GM21515 (cell line): Measurements from ENCODE around the gene CCDC86.

Experiments used
- ATAC-seq: cut with Tn5 transposase; IDR thresholded peaks from one replicate; pipeline ENCODE4 v1.9.1; 2021; ENCODE audit not compliant: unreplicated experiment

The CCDC86 gene

DNA sequence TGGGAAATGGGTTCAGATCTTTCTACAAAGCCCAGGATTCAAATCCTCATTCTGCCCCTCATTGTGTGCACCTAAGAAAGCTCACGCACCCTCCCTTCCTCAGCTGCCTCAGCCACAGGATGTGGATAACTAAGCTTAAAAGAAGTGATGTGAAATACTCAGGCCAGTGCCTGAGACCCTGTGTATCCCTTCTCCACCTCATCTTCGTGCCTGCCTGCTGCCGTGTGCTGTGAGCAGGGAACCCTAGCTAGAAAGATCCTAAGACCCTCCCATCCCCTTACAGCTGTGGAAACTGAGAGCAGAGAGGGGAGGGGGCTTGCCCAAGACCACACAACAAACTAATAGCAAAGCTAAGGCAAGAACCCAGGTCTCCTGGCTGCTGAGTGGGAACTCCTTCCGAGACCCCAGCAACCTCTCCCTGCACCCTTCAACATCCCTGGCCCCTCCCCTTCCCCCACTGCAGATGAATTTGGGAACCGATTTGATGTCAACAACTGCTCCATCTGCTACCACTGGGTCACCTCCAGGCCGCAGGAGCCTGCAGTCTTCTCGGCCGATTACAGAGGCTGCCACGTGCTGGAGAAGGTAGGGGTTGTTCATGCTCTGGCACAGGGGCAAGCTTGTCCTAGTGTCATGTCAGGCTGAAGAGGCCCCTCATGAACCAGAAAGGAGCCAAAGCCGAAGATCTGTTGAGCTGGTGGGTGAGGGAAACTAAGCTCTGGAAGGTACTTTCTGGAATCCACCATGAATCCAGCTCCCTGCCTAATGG, 27.0 kb downstream of the CCDC86 start:
- ATAC-seq: no peak

DNA sequence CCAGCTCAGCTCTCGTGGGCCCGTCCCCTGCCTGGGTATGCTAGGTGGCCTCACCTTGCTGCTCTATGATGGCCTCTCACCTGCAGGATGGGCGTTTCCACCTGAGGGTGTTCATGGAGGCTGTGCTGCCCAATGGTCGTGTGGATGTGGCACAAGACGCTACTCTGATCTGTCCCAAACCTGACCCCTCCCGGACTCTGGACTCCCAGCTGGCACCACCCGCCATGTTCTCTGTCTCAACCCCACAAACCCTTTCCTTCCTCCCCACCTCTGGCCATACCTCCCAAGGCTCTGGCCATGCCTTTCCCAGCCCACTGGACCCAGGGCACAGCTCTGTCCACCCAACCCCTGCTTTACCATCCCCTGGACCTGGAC, 27.5 kb downstream of the CCDC86 start:
- no peak for ATAC-seq

DNA sequence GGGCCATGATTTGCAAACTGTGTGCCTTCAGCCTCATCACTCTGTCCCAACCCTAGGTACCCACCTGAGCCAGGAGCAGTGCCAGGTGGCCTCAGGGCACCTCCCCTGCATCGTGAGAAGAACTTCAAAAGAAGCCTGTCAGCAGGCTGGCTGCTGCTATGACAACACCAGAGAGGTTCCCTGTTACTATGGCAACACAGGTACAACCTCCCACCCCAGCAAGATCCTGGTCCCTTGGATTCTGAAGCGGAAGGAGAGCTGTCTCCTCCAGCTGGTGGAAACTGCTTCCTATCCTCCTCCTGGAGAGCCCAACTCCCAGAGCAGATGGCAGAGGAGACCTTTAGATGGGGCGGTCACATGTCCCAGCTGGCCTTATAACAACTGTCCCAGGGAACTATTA, 28.4 kb downstream of the CCDC86 start:
- no peak for ATAC-seq

DNA sequence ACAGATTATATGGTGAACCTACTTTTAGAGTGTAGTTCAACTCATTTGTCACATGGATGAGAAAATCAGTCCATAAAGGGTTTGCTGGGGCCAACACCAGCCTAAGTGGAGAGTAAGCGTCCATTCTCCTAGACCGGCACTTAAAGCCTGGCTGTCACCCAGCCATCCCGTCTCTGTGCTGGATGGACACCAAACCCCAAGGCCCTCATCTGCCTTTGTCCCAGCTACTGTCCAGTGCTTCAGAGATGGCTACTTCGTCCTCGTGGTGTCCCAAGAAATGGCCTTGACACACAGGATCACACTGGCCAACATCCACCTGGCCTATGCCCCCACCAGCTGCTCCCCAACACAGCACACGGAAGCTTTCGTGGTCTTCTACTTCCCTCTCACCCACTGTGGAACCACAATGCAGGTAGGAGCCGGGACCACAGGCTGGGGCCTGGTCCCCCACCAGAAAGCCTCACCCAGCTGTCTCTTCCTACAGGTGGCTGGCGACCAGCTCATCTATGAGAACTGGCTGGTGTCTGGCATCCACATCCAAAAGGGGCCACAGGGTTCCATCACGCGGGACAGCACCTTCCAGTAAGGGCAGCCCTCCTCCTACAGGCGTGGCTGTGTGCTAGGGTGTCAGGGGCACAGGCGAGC, 28.9 kb downstream of the CCDC86 start:
- ATAC-seq: no peak

DNA sequence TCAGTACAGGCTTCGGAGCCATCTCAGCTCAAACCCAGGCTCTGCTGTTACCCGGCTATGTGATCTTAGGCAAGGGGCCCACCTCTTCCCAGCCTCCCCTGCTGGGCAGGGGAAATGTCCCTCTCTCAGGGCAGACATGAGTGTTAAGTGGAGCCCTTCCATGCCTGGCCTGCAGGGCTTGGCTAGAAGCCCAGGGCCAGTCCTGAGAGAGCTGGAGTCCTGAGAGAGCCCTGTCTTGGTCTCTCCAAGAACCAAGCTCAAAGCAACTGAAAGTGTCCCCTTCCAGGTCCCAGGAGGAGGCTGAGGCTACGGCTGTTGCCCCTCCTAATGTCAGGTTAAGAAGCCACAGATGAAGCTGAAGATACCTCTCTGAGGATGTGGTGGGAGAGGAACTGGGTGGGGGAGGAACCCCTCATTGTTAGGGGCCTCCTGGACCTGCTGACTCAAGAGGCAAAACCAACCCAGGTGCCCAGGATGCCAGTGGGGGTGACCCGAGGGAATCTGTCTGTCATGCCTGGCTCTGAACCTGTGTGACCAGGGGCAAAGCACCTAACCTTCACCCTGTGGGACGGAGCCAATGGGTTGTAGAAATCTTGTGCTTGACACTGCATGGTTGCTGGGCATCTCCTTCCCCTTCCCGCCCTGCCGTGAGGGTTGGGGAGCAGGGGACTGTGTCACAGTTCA, 29.6 kb downstream of the CCDC86 start:
- no peak for ATAC-seq

DNA sequence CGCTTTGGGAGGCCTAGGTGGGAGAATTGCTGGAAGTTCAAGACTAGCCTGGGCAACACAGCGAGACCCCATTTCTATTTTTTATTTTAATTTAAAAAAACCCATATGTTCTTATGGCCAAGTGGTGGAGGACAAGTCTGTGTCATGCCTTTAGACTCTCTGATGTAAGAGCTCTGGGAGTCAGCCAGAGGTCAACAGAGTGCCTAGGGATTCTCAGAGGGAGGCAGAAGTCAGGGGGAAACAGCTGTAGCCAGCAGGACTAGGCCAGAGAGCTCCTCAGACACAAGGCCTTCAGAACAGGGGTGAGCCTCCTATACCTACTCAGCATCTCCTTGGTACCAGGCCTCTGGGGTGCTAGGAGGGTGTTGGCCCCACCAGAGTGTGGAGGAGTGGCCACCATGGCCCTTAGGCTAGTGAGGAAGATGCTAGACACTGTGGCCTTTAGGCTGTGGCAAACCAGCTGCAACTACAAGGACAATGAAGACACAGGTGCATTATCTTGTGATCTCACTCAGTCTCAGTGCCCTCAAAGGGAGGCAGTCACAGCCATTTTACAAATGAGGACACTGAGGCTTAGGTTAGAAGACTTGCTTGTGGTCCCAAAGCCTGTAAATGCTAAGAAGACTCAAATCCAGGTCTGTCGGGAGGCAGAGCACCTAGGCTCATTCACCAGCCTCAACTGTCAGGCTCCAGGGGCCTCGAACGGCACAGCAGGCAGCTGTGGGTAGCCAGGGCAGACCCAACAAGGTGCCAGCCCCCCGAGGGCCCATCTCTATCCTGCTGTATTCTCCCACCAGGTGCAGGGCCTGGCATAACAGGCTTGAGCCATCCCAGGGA, 30.4 kb downstream of the CCDC86 start:
- no peak for ATAC-seq

DNA sequence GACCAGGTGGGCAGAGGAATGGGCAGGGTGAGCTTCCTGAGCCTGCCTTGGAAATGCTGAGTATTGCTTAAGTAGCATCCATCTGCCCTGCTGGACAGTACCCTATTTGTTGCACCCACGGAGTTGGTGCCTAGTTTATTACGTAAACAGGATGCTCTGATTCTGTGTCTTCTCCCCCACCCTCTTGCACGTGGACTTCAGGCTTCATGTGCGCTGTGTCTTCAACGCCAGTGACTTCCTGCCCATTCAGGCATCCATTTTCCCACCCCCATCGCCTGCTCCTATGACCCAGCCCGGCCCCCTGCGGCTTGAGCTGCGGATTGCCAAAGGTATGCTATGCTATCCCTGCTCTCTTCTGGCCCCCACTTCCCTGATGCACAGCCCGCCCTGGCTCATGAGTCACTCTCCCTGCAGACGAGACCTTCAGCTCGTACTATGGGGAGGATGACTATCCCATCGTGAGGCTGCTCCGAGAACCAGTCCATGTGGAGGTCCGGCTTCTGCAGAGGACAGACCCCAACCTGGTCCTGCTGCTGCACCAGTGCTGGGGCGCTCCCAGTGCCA, 31.1 kb downstream of the CCDC86 start:
- ATAC-seq: no peak

DNA sequence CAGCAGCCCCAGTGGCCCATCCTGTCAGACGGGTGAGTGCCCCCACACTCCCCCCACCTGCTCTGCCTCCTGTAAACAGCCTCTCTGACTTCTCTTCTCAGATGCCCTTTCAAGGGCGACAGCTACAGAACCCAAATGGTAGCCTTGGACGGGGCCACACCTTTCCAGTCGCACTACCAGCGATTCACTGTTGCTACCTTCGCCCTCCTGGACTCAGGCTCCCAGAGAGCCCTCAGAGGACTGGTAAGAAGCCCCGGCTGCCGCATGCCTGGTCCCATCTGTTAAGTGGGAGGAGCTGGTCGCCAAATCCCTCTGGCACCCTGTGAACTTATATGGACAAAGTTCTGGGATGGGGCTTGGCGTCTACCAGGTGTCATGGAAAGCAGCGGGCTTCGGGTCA, 31.6 kb downstream of the CCDC86 start:
- ATAC-seq: no peak

DNA sequence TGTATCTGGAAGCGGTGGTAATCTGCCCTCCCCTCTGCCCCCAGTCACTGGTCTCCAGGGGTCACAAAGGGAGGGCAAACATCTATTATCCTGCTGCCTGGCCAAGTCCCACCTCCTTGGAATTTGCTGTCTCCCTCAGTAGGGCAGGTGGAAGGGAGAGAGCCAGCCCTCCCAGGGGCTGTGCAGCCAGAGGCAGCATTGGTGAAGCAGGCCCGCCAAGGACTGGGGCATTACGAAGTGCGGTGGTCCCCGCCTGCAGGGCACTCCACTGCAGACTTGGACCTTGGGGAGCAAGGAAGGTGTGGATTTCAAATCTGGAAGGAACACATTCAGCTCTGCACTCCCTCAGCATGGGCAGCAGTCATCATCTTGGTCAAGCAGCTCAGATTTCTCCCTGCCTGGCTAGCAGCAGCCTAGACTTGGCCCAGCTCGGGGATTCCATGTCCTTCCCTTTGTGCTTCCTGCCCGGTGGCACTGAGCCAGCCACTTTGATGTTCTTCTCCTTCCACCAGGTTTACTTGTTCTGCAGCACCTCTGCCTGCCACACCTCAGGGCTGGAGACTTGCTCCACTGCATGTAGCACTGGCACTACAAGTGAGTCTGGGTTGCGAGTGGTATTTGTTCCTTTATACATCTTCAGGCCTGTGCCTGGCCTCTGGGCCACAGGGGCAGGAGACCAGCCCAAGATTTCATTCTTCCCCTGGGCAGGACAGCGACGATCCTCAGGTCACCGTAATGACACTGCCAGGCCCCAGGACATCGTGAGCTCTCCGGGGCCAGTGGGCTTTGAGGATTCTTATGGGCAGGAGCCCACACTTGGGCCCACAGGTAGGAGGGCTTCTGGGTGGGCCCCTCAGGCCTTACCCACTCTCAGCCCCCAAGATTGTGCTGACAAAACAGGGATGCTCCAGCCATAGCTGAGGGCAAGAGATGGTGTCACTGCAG, 32.8 kb downstream of the CCDC86 start:
- no peak for ATAC-seq

DNA sequence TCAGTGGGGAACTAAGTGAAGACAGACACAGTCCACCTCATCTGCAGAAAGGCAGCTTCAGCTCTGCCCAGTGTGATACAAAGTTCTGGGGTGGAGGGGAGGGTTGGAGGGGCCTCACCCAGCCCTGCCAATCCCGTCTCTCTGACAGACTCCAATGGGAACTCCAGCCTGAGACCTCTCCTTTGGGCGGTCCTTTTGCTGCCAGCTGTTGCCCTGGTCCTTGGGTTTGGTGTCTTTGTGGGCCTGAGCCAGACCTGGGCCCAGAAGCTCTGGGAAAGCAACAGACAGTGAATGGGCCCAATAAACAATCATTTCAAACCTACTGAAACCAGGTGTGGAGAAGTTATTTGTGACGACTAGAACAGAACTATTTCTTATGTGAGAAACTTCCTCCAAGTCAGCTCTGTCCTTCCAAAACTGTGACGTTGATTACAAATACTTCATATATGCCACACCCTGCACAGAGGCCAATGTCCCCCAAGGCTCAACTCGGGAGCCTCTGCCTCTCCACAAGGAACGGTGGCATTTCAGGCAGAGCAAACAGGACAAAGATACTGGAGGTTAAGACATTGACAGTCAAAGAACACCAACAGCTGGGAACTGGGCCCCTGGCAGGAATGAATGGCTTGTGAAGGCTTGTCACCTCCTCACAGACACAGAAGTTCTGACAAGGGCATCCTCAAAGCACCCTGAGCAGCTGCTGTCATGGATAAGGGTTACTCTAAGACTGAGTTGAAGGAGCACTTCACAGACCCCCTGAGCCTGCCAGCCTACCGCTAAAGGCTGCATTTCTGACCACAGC, 33.7 kb downstream of the CCDC86 start:
- no peak for ATAC-seq

DNA sequence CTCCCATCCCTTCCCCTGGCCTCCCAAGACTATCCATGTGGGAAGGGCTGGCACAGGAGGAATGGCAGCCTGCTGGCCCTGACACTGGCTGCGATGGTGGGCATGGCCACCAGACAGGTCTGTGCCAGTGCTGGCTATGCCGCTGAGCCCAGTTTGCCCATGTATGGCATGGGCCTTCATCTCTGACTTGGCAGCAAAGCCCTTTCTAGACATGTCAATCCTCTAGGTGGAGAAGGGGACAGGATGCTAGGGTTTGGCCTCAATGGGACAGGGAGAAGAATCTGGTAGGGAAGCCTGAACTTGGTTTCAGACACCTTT, 34.2 kb downstream of the CCDC86 start:
- ATAC-seq: no peak

DNA sequence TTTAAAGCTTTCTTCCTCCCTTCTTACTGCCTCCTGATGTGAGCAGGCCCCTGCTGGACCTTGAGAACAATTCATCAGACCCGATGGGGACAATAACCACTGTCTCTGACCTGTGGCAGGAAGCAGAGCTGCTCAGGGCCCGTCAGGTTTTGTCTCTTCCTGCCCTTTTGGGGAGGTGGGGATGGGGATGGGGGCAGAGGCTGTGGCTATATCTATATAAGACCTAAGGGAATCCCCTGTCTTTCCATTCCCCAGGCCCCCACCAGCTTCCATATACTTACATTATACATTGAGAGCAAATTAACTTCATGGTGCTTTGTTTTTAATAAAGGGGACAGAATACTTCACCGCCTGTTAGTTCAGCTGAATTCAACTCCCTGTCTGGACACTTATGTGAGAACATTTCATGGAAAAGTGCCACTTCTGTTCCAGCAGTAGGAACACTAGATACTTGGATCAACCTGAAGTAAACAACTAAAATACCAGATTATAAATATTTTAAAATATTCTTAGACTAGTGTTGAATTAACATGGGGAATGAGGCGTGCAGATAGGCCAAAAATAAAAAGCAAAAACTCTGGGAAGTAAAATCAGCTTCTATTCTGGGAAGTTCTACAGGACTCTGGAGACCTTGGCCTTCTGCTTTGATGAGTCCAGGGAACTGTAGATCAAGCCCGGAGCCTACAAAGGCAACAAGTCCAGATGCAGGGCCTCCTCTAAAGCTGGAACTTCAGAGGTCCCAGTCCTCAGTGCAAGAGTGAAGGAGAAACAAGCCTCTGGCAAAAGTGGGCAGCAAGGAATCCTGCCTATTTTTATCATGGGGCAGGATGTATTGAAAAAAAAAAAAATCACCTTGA, 36.6 kb downstream of the CCDC86 start:
- no peak for ATAC-seq

DNA sequence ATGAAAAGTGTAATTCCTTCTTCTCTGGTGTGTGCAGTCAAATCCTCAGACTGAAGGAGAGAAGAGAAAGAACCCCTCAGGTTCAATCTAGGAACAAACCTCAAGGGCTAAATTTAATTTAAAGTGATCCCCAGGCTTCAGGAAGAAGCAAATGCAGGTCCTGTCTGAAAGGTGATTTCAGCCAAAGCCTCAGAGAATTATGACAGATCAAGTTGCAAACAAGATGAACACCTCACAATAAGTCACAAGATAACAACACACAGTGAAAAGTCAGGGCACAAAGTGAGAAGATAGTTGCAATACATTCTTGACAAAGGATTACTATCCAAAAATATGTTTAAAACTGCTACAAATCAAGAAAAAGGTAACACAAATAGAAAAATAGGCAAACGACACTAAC, 37.2 kb downstream of the CCDC86 start:
- ATAC-seq: no peak

DNA sequence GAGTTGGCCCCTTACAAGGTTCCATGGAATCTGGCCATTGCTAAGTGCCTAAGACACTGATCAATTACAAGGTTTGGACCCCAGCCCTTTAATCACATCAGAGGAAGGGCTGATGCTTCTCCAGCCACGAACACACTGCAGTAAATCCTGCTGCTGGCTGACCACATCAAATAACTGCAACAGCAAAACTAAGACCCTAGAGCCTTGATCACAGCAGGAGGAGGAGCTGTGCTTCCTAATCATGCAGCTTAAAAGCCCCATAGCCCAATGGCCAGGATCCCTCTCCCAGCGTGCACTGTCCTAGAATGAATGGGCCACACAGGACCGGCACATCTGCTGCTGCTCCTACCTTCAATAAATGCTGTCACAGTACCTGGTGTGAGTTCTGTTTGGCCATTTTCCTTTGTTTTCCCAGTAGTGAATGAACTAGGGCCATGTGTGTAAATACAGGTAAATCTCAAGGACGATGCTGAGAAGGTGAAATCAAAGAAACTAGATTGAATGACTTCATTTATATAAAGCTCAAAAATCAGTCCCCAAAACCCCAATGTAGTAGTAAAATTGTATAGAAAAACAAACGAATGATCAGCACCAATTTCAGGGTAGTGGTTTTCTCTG, 38.2 kb downstream of the CCDC86 start:
- ATAC-seq: no peak

DNA sequence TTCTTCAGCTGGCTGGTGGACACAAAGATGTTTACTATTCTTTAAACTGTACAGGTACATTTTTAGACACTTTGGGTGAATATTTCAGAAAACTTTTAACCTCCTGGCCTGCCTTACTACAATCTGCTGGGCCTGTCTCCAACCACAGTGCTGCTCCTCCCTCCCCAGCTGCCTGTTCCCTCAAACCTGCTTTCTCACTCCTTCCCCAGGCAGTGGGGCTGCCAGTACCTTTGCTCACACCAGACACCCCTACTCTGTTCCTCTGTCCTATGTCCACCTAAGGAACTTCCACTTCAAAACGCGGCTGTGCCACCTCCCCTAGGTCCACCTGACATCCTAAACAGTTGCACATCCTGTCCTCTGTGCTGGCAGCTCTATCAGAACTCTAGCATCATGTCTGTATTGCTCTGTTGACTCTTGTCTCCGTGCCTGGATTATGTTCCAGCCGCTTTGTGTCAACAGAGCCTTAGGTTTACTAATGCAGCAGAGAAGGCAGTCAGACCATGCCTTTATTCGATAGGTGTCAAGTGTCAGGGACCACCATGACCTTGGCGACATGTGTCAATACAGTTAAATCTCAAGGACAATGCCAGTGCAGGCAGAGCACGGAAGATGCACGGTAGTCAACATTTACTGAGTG, 38.9 kb downstream of the CCDC86 start:
- no peak for ATAC-seq

DNA sequence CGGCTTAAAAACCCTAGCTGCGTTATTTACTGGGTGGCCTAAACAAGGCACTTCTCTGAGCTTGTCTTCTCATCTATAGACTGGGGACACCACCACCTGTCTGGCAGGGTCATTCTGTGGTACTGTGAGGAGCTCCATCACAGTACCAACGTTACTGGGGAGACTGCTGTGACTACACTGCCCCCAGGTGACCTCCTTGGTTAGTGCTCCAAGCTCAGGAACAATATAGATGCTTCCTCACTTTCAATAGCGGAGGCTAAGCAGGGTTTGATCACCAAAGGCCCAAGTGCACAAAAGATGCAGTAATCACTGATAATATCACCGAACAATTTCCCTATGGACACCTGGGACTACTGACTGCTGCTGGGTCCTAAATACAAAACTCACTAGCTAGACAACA, 45.6 kb downstream of the CCDC86 start:
- peak; percentile 52 for ATAC-seq

DNA sequence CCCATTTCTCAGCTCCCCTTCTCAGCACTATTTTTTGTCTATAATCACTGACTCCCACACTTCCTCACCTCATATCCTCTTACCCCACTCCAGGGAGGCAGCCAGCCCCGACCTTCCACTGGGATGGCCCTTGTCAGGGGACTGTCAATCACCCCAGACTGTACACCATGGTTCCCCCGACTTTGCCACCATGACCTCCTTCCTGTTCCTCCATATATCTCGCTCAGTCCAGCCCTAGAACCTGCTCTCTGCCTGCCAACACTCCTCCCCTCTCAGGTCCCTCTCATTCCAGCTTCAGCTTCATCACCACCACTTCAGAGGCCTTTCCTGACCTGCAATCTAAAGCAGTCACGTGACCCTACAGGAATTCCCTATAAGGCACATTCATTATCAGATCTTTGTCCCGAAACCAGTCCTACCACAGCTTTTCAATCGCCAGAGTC, 48.0 kb downstream of the CCDC86 start:
- ATAC-seq: no peak
